Measurements from ENCODE around the gene SLC26A2. TPM values are rescaled to one million over a fixed set of nuclear protein-coding genes. Genes with fewer than 3 reads are reported as not detected.

SLC26A2 gene
- total and polyA plus RNA-seq, 2 experiments from 2014 or later = 6.2 to 11.1 TPM

- Histone ChIP-seq H3K4me2 (ENCODE audit: unreplicated experiment) (peak overlapping the region; percentile 80), H4K20me1 (ENCODE audit: insufficient read depth) (no peaks in the 10 kb centered on the region), H3K9me3 (ENCODE audit: low read depth) (no peaks in the 10 kb centered on the region), H3K79me2 (ENCODE audit: insufficient read depth) (0 out of 2 replicates have a peak, but pooled peaks cover 7% of the 10 kb centered on the region), H3K9ac (peak overlapping the region; percentile 89), H3K4me3 (peak overlapping the region; percentile 73), H3K27ac (peak overlapping the region; percentile 96), H3F3A (ENCODE audit: insufficient read depth) (peaks cover 22% of the 10 kb centered on the region), H3K27me3 (replicated peaks; ENCODE audit: insufficient read depth) (no peaks in the 10 kb centered on the region), H3K9me2 (ENCODE audit: insufficient read depth) (no peaks in the 10 kb centered on the region), H2AFZ (peak overlapping the region; percentile 95), H3K4me1 (ENCODE audit: insufficient read depth) (peaks cover 4% of the 10 kb centered on the region), H3K36me3 (ENCODE audit: low read depth) (no peaks in the 10 kb centered on the region)
- in situ Hi-C loops (cut with MboI) = loop anchor here (10.0 kb wide), 2 partner anchors 105 to 325 kb away; no protein-coding TSS in a partner anchor
- 27 to 28% methylated on average over 14 of the region's 14 CpGs for WGBS, 2 experiments (ENCODE audit: low coverage in 1 of 2, low lambda C conversion rate in 2 of 2, missing lambda C conversion rate in 2 of 2)
- TF ChIP-seq EZH2phosphoT487 (IDR thresholded peaks at IDR 0.05; ENCODE audit: insufficient read depth, low read depth) (no peak), EZH2 (IDR thresholded peaks at IDR 0.05; ENCODE audit: insufficient read depth, poor library complexity, severe bottlenecking) (no peak)
- DNase-seq = peak; percentile 88
Observed at GRCh38 chr5:149959406-149960236, 937 bp upstream of the SLC26A2 start.

GRCh38 chr5:149961186-149961685, 678 bp downstream of the SLC26A2 start:
- peaks cover 4% of the 10 kb centered on the region for H3K4me1 ChIP-seq (ENCODE audit: insufficient read depth)
- H3K9me3 ChIP-seq (ENCODE audit: low read depth) = no peaks in the 10 kb centered on the region
- 0 out of 2 replicates have a peak, but pooled peaks cover 7% of the 10 kb centered on the region for H3K79me2 ChIP-seq (ENCODE audit: insufficient read depth)
- 10 to 13% methylated on average over 15 to 20 of the region's 23 CpGs for WGBS, 2 experiments (ENCODE audit: low coverage in 1 of 2, low lambda C conversion rate in 2 of 2, missing lambda C conversion rate in 2 of 2)
- no peaks in the 10 kb centered on the region for H4K20me1 ChIP-seq (ENCODE audit: insufficient read depth)
- peak; percentile 42 for DNase-seq
- peaks cover 22% of the 10 kb centered on the region for H3F3A ChIP-seq (ENCODE audit: insufficient read depth)
- no peaks in the 10 kb centered on the region for H3K9me2 ChIP-seq (ENCODE audit: insufficient read depth)
- no peaks in the 10 kb centered on the region for H3K36me3 ChIP-seq (ENCODE audit: low read depth)
- peak overlapping the region; percentile 95 for H2AFZ ChIP-seq
- no peaks in the 10 kb centered on the region for H3K27me3 ChIP-seq (replicated peaks; ENCODE audit: insufficient read depth)
- H3K9ac ChIP-seq = peak overlapping the region; percentile 89
- H3K4me2 ChIP-seq (ENCODE audit: unreplicated experiment) = peak overlapping the region; percentile 66
- H3K4me3 ChIP-seq = peak overlapping the region; percentile 73
- H3K27ac ChIP-seq = no peak overlapping the region
- in situ Hi-C loops (cut with MboI) = loop anchor here (10.0 kb wide), 2 partner anchors 106 to 326 kb away; no protein-coding TSS in a partner anchor
- no peak for TF ChIP-seq EZH2phosphoT487 (IDR thresholded peaks at IDR 0.05; ENCODE audit: insufficient read depth, low read depth)
- TF ChIP-seq EZH2 (IDR thresholded peaks at IDR 0.05; ENCODE audit: insufficient read depth, poor library complexity, severe bottlenecking) = no peak

- peaks cover 4% of the 10 kb centered on the region for H3K4me1 ChIP-seq (ENCODE audit: insufficient read depth)
- 49 to 53% methylated on average over 6 of the region's 6 CpGs for WGBS, 2 experiments (ENCODE audit: low coverage in 1 of 2, low lambda C conversion rate in 2 of 2, missing lambda C conversion rate in 2 of 2)
- H3K36me3 ChIP-seq (ENCODE audit: low read depth) = no peaks in the 10 kb centered on the region
- peaks cover 22% of the 10 kb centered on the region for H3F3A ChIP-seq (ENCODE audit: insufficient read depth)
- in situ Hi-C loops (cut with MboI) = loop anchor here (10.0 kb wide), 2 partner anchors 107 to 327 kb away; no protein-coding TSS in a partner anchor
- peak; percentile 84 for DNase-seq
- no peaks in the 10 kb centered on the region for H3K9me2 ChIP-seq (ENCODE audit: insufficient read depth)
- H3K9me3 ChIP-seq (ENCODE audit: low read depth) = no peaks in the 10 kb centered on the region
- no peak overlapping the region for H3K4me3 ChIP-seq
- H3K9ac ChIP-seq = no peak overlapping the region
- H3K79me2 ChIP-seq (ENCODE audit: insufficient read depth) = peaks cover 10% of the 10 kb centered on the region; the same call in 1 of the 2 replicates
- no peaks in the 10 kb centered on the region for H4K20me1 ChIP-seq (ENCODE audit: insufficient read depth)
- no peak overlapping the region for H3K4me2 ChIP-seq (ENCODE audit: unreplicated experiment)
- H2AFZ ChIP-seq = no peak overlapping the region
- H3K27ac ChIP-seq = no peak overlapping the region
- H3K27me3 ChIP-seq (replicated peaks; ENCODE audit: insufficient read depth) = no peaks in the 10 kb centered on the region
- TF ChIP-seq EZH2phosphoT487 (IDR thresholded peaks at IDR 0.05; ENCODE audit: insufficient read depth, low read depth) (no peak), EZH2 (IDR thresholded peaks at IDR 0.05; ENCODE audit: insufficient read depth, poor library complexity, severe bottlenecking) (no peak)
Observed at GRCh38 chr5:149961957-149962409, 1.4 kb downstream of the SLC26A2 start.

- in situ Hi-C loops (cut with MboI) = loop anchor here (10.0 kb wide), 2 partner anchors 108 to 328 kb away; no protein-coding TSS in a partner anchor
- Histone ChIP-seq H3K27me3 (replicated peaks; ENCODE audit: insufficient read depth) (no peaks in the 10 kb centered on the region), H3K36me3 (ENCODE audit: low read depth) (no peaks in the 10 kb centered on the region), H3K9ac (no peak overlapping the region), H3F3A (ENCODE audit: insufficient read depth) (peaks cover 22% of the 10 kb centered on the region), H4K20me1 (ENCODE audit: insufficient read depth) (no peaks in the 10 kb centered on the region), H3K9me3 (ENCODE audit: low read depth) (no peaks in the 10 kb centered on the region), H3K4me2 (ENCODE audit: unreplicated experiment) (no peak overlapping the region), H3K79me2 (ENCODE audit: insufficient read depth) (peaks cover 12% of the 10 kb centered on the region; the same call in 1 of the 2 replicates), H3K9me2 (ENCODE audit: insufficient read depth) (no peaks in the 10 kb centered on the region), H3K4me3 (no peak overlapping the region), H3K4me1 (ENCODE audit: insufficient read depth) (peaks cover 4% of the 10 kb centered on the region), H3K27ac (no peak overlapping the region), H2AFZ (no peak overlapping the region)
- no peak for DNase-seq
- no peak for TF ChIP-seq EZH2 (IDR thresholded peaks at IDR 0.05; ENCODE audit: insufficient read depth, poor library complexity, severe bottlenecking)
- no peak for TF ChIP-seq EZH2phosphoT487 (IDR thresholded peaks at IDR 0.05; ENCODE audit: insufficient read depth, low read depth)
- WGBS, 2 experiments (ENCODE audit: low coverage in 1 of 2, low lambda C conversion rate in 2 of 2, missing lambda C conversion rate in 2 of 2) = 87 to 92% methylated on average over 5 of the region's 5 CpGs
Observed at GRCh38 chr5:149962601-149963300, 2.2 kb downstream of the SLC26A2 start.

Data from GM23248 (cell line).